ENCODE data around the gene MAP3K5.

DNA sequence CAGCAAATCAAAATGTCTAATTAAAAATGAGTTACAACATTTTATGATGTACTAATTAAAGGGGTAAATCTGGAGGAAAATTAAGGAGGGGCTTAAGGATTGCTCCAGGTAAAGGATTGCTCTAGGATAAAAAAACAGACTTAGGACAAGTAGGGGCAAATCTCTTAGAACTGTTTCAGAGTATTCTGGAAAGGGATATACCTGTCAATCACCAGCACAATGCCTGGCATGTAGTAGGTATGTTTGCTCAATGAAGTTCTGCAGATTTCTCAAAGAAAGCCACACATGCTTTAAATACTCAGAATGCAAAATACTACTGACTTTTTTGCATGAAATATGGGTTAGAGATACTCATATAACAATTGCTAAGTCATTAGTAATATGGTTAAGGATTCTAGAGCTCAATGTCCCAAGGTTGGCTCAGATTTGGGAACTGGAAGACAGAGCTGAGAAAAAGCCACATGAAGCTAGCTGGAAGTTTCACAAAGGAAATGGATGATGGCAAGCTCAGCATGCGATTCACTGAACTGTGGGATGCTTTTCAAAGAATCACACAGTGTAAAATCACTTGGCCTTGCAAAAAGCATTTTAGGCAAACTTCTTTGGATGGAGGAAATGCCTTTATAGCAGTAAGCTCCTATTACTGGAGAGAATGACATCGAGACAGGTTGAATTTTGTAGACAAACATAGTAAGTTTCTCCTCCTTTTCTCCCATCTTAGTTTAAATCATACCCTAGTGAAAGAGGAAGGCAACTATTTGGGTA is 72.8 kb downstream of the MAP3K5 start:
- TF ChIP-seq POLR2A (IDR thresholded peaks at IDR 0.05) = no peak
- TF ChIP-seq, protein P1, sequence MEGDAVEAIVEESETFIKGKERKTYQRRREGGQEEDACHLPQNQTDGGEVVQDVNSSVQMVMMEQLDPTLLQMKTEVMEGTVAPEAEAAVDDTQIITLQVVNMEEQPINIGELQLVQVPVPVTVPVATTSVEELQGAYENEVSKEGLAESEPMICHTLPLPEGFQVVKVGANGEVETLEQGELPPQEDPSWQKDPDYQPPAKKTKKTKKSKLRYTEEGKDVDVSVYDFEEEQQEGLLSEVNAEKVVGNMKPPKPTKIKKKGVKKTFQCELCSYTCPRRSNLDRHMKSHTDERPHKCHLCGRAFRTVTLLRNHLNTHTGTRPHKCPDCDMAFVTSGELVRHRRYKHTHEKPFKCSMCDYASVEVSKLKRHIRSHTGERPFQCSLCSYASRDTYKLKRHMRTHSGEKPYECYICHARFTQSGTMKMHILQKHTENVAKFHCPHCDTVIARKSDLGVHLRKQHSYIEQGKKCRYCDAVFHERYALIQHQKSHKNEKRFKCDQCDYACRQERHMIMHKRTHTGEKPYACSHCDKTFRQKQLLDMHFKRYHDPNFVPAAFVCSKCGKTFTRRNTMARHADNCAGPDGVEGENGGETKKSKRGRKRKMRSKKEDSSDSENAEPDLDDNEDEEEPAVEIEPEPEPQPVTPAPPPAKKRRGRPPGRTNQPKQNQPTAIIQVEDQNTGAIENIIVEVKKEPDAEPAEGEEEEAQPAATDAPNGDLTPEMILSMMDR (IDR thresholded peaks at IDR 0.05) = no peak
- TF ChIP-seq POLR2AphosphoS5 (IDR thresholded peaks at IDR 0.05) = no peak
- no peak for TF ChIP-seq EP300 (IDR thresholded peaks at IDR 0.05)

All from gastroesophageal sphincter (tissue), 3 donors.